Hematopoietic multipotent progenitor cell treated with erythropoietin and hydrocortisone succinate and interleukin-3 and kit ligand, for 4 days (in vitro differentiated cells): ENCODE results near the gene CACNA1I.
A peak's percentile ranks its signal among the peaks of the same experiment; 100 is the strongest.

ENCODE experiments used
- DNase-seq: peaks from one replicate; pipeline ENCODE4 v3.0.0-alpha.2; 2015

Gene CACNA1I

GRCh38 chr22:39625569-39626537 lies 55.3 kb downstream of the CACNA1I start:
- DNase-seq, result peak; percentile 90

GRCh38 chr22:39627208-39627607 lies 56.7 kb downstream of the CACNA1I start:
- DNase-seq, result no peak

GRCh38 chr22:39627865-39628562 lies 57.5 kb downstream of the CACNA1I start:
- no peak for DNase-seq

GRCh38 chr22:39628563-39629080 lies 58.1 kb downstream of the CACNA1I start:
- DNase-seq, result no peak

GRCh38 chr22:39629851-39630250 lies 59.3 kb downstream of the CACNA1I start:
- DNase-seq, result no peak

GRCh38 chr22:39630721-39631120 lies 60.2 kb downstream of the CACNA1I start:
- no peak for DNase-seq

- DNase-seq, result no peak
Measured at GRCh38 chr22:39631381-39632286, 61.1 kb downstream of the CACNA1I start.

- peak; percentile 84 for DNase-seq
Measured at GRCh38 chr22:39634530-39635405, 64.2 kb downstream of the CACNA1I start.

GRCh38 chr22:39635719-39636118 lies 65.2 kb downstream of the CACNA1I start:
- no peak for DNase-seq

- DNase-seq, result no peak
Measured at GRCh38 chr22:39638958-39639357, 68.4 kb downstream of the CACNA1I start.

- DNase-seq, result no peak
Measured at GRCh38 chr22:39641660-39642310, 71.2 kb downstream of the CACNA1I start.

- no peak for DNase-seq
Measured at GRCh38 chr22:39643311-39644083, 72.9 kb downstream of the CACNA1I start.

GRCh38 chr22:39645532-39645931 lies 75.0 kb downstream of the CACNA1I start:
- DNase-seq, result no peak

GRCh38 chr22:39646398-39647063 lies 76.0 kb downstream of the CACNA1I start:
- DNase-seq, result no peak

- DNase-seq, result no peak
Measured at GRCh38 chr22:39647836-39648629, 77.5 kb downstream of the CACNA1I start.

- DNase-seq, result no peak
Measured at GRCh38 chr22:39648630-39648950, 78.0 kb downstream of the CACNA1I start.

- DNase-seq, result no peak
Measured at GRCh38 chr22:39649500-39650089, 79.0 kb downstream of the CACNA1I start.
